H1 (cell line): ENCODE data around the gene KCNIP3. TPM values are rescaled to one million over a fixed set of nuclear protein-coding genes. Genes with fewer than 3 reads are reported as not detected.

ENCODE experiments used
- CTCF ChIA-PET: fragments of 300-600 bp; sonication (Branson Sonifier 250); formaldehyde crosslinking; loops from one replicate; lab custom pipeline; 2021; ENCODE audit not compliant: partially characterized antibody; lab: Charles Lee
- POLR2A ChIA-PET: fragments of 300-600 bp; sonication (Branson Sonifier 250); formaldehyde crosslinking; loops from one replicate; lab custom pipeline; 2021; ENCODE audit warnings: inconsistent platforms; ENCODE audit not compliant: partially characterized antibody; lab: Charles Lee
- DNase-seq, 2 experiments: peaks; one replicate each; pipeline versions ENCODE4 v3.0.0 to v3.0.0-alpha.2; 2010 to 2022; ENCODE audit warnings: low spot score in 2 of 2, low read depth in 1 of 2, mixed read lengths in 1 of 2
- FAIRE-seq: peaks from 2 replicates; lab custom pipeline; 2011; peaks lifted over from hg19 to GRCh38; lab: Jason Lieb, UNC
- H2AFZ ChIP-seq: 2 replicates; pipeline ENCODE4 v1.8.1; 2012; ENCODE audit warnings: low read length, inconsistent platforms
- H2AK5ac ChIP-seq: 2 replicates; pipeline ENCODE4 v1.6.1; 2013; ENCODE audit warnings: low read depth, low read length
- H2BK120ac ChIP-seq: replicated peaks from 2 replicates; pipeline ENCODE3; 2013; ENCODE audit warnings: low read depth, low read length, inconsistent platforms
- H2BK12ac ChIP-seq: 2 replicates; pipeline ENCODE4 v1.6.1; 2013; ENCODE audit warnings: low read depth, low read length
- H2BK15ac ChIP-seq: 2 replicates; pipeline ENCODE4 v1.6.1; 2013; ENCODE audit warnings: low read length
- H2BK20ac ChIP-seq: 2 replicates; pipeline ENCODE4 v1.6.1; 2013; ENCODE audit warnings: low read length
- H2BK5ac ChIP-seq: 2 replicates; pipeline ENCODE4 v1.6.1; 2013; ENCODE audit warnings: low read depth, low read length
- H3K14ac ChIP-seq: 2 replicates; pipeline ENCODE4 v1.6.1; 2013; ENCODE audit warnings: inconsistent platforms; ENCODE audit not compliant: insufficient read length
- H3K18ac ChIP-seq: 2 replicates; pipeline ENCODE4 v1.6.1; 2013; ENCODE audit warnings: low read length; ENCODE audit errors: extremely low read depth
- H3K23ac ChIP-seq: 2 replicates; pipeline ENCODE4 v1.6.1; 2013; ENCODE audit warnings: inconsistent platforms; ENCODE audit not compliant: insufficient read length
- H3K23me2 ChIP-seq: 2 replicates; pipeline ENCODE4 v1.6.1; 2013; ENCODE audit warnings: low read depth, low read length
- H3K27ac ChIP-seq: 2 replicates; pipeline ENCODE4 v1.6.1; 2011; ENCODE audit warnings: low read depth, low read length, inconsistent platforms
- H3K27me3 ChIP-seq, 4 experiments: replicated peaks in 1 of 4; 1 replicate in 1 of 4; 2 replicates in 3 of 4; pipeline versions ENCODE4 v1.6.1 to v1.8.1; 2011 to 2013; ENCODE audit warnings: low read length in 3 of 4, mild to moderate bottlenecking in 3 of 4, inconsistent platforms in 2 of 4, mixed read lengths in 2 of 4, moderate library complexity in 1 of 4; ENCODE audit not compliant: control insufficient read depth in 3 of 4, insufficient read depth in 3 of 4; ENCODE audit errors: extremely low read depth in 1 of 4
- H3K36me3 ChIP-seq, 4 experiments: 2 replicates each; pipeline versions ENCODE4 v1.6.1 to v1.8.1; 2011 to 2013; ENCODE audit warnings: mild to moderate bottlenecking in 4 of 4, low read length in 3 of 4, moderate library complexity in 2 of 4, control low read depth in 1 of 4, inconsistent platforms in 1 of 4; ENCODE audit not compliant: insufficient read depth in 4 of 4, control insufficient read depth in 2 of 4
- H3K4ac ChIP-seq: replicated peaks from 2 replicates; pipeline ENCODE3; 2013; ENCODE audit warnings: low read length, low read depth, mixed read lengths, inconsistent platforms; ENCODE audit not compliant: insufficient read length
- H3K4me1 ChIP-seq, 4 experiments: replicated peaks in 1 of 4; 1 replicate in 1 of 4; 2 replicates in 3 of 4; pipeline versions ENCODE4 v1.6.1 to v1.8.1; 2011 to 2013; ENCODE audit warnings: low read length in 3 of 4, inconsistent platforms in 2 of 4, mixed read lengths in 1 of 4; ENCODE audit not compliant: insufficient read depth in 4 of 4, control insufficient read depth in 3 of 4
- H3K4me2 ChIP-seq, 2 experiments: 2 replicates each; pipeline versions ENCODE4 v1.6.1 to v1.8.1; 2011 to 2013; ENCODE audit warnings: low read depth in 2 of 2, low read length in 2 of 2, control low read depth in 1 of 2, inconsistent platforms in 1 of 2, mild to moderate bottlenecking in 1 of 2; ENCODE audit not compliant: insufficient read depth in 1 of 2
- H3K4me3 ChIP-seq, 4 experiments: fragments of 200-600, 300-600 bp in 1 of 4; sonication (generic), shearing (Covaris generic), sonication (Bioruptor Twin) in 1 of 4; 2 replicates each; pipeline versions ENCODE4 v1.5.1 to v1.8.1; 2011 to 2016; ENCODE audit warnings: low read length in 4 of 4, low read depth in 3 of 4, control low read depth in 2 of 4, inconsistent platforms in 2 of 4, mild to moderate bottlenecking in 2 of 4, mixed read lengths in 1 of 4, moderate library complexity in 1 of 4; ENCODE audit not compliant: insufficient read depth in 2 of 4; ENCODE audit errors: extremely low read depth in 1 of 4
- H3K56ac ChIP-seq: replicated peaks from 2 replicates; pipeline ENCODE3; 2013; ENCODE audit warnings: low read depth, mild to moderate bottlenecking, mixed read lengths, low read length, inconsistent platforms; ENCODE audit not compliant: insufficient read length
- H3K79me1 ChIP-seq: 2 replicates; pipeline ENCODE4 v1.6.1; 2013; ENCODE audit warnings: low read depth, low read length, control low read depth
- H3K79me2 ChIP-seq, 2 experiments: 2 replicates each; pipeline versions ENCODE4 v1.6.1 to v1.8.1; 2012 to 2013; ENCODE audit warnings: low read length in 2 of 2, mild to moderate bottlenecking in 2 of 2, inconsistent platforms in 1 of 2; ENCODE audit not compliant: insufficient read depth in 2 of 2, control insufficient read depth in 1 of 2
- H3K9ac ChIP-seq, 4 experiments: replicated peaks in 1 of 4; 1 replicate in 1 of 4; 2 replicates in 3 of 4; pipeline versions ENCODE4 v1.6.1 to v1.8.1; 2011 to 2013; ENCODE audit warnings: low read depth in 3 of 4, low read length in 3 of 4, control low read depth in 2 of 4, mild to moderate bottlenecking in 2 of 4, moderate library complexity in 2 of 4, inconsistent platforms in 1 of 4; ENCODE audit errors: extremely low read depth in 1 of 4
- H3K9me3 ChIP-seq, 2 experiments: 2 replicates each; pipeline versions ENCODE4 v1.6.1 to v1.8.1; 2012 to 2013; ENCODE audit warnings: mild to moderate bottlenecking in 2 of 2, moderate library complexity in 2 of 2, control low read depth in 1 of 2, inconsistent platforms in 1 of 2, low read depth in 1 of 2, low read length in 1 of 2, mixed read lengths in 1 of 2; ENCODE audit not compliant: insufficient read depth in 2 of 2
- H4K20me1 ChIP-seq, 2 experiments: replicated peaks in 1 of 2; 2 replicates each; pipeline versions ENCODE3 to v1.8.1; 2011 to 2013; ENCODE audit warnings: inconsistent platforms in 2 of 2, low read length in 2 of 2, mild to moderate bottlenecking in 1 of 2; ENCODE audit not compliant: insufficient read depth in 2 of 2, control insufficient read depth in 1 of 2
- H4K5ac ChIP-seq: 2 replicates; pipeline ENCODE4 v1.6.1; 2013; ENCODE audit warnings: low read length, low read depth, mixed read lengths, inconsistent platforms; ENCODE audit not compliant: insufficient read length
- H4K8ac ChIP-seq: 2 replicates; pipeline ENCODE4 v1.8.0; 2013; ENCODE audit warnings: mild to moderate bottlenecking, moderate library complexity, low read length, inconsistent platforms; ENCODE audit not compliant: insufficient read depth; ENCODE audit errors: extremely low read depth
- H4K91ac ChIP-seq: replicated peaks from 2 replicates; pipeline ENCODE3; 2013; ENCODE audit warnings: low read length, mixed read lengths, inconsistent platforms; ENCODE audit not compliant: insufficient read length
- HDAC2 ChIP-seq, 2 experiments: fragments of 300-600 bp in 1 of 2; sonication (generic) in 1 of 2; IDR thresholded peaks; 2 replicates each; pipeline ENCODE4 v1.6.1; 2011 to 2012; ENCODE audit warnings: low read depth in 2 of 2, low read length in 2 of 2, mild to moderate bottlenecking in 2 of 2, moderate library complexity in 2 of 2, borderline replicate concordance in 1 of 2, inconsistent platforms in 1 of 2
- HDAC6 ChIP-seq: IDR thresholded peaks from one replicate; pipeline ENCODE4 v1.7.1; 2012; ENCODE audit warnings: low read depth, mild to moderate bottlenecking, inconsistent platforms, low read length, moderate library complexity
- KDM4A ChIP-seq: IDR thresholded peaks from one replicate; pipeline ENCODE4 v1.7.1; 2012; ENCODE audit warnings: low read depth, mild to moderate bottlenecking, moderate library complexity, low read length, inconsistent platforms; ENCODE audit not compliant: severe bottlenecking
- MAFK ChIP-seq: IDR thresholded peaks from 2 replicates; pipeline ENCODE4 v1.6.1; 2012; ENCODE audit warnings: low read depth, mild to moderate bottlenecking, improper control_type of control experiment, low read length
- POLR2AphosphoS5 ChIP-seq: IDR thresholded peaks from 2 replicates; pipeline ENCODE4 v1.6.1; 2011; ENCODE audit warnings: low read depth, low read length
- RXRA ChIP-seq: IDR thresholded peaks from 2 replicates; pipeline ENCODE4 v1.6.1; 2011; ENCODE audit warnings: low read depth, mild to moderate bottlenecking, low read length, moderate library complexity; ENCODE audit not compliant: insufficient read depth
- SP4 ChIP-seq: IDR thresholded peaks from 2 replicates; pipeline ENCODE4 v1.6.1; 2012; ENCODE audit warnings: low read length, inconsistent platforms
- SUZ12 ChIP-seq: fragments of 200-600 bp; sonication (generic); IDR thresholded peaks from 2 replicates; pipeline ENCODE4 v1.6.1; 2012; ENCODE audit warnings: mild to moderate bottlenecking, inconsistent platforms, low read length, moderate library complexity, mixed read lengths
- TEAD4 ChIP-seq: IDR thresholded peaks from 2 replicates; pipeline ENCODE4 v1.6.1; 2012; ENCODE audit warnings: low read depth, low read length, inconsistent platforms, mixed read lengths
- WGBS, 2 experiments: shearing (Covaris generic) in 1 of 2; methylation state at CpG; one replicate each; pipeline versions ENCODE4 v1.1.6 to v1.1.7; 2013 to 2015; ENCODE audit warnings: low lambda C conversion rate in 2 of 2, mixed read lengths in 2 of 2, inconsistent platforms in 1 of 2, low coverage in 1 of 2, missing lambda C conversion rate in 1 of 2; ENCODE audit not compliant: insufficient replicate concordance in 2 of 2, insufficient coverage in 1 of 2, insufficient read length in 1 of 2; ENCODE audit errors: extremely low coverage in 1 of 2, missing lambda C conversion rate in 1 of 2; 5-methylcytosine and 5-hydroxymethylcytosine counted together
- polyA plus RNA-seq, 7 experiments: library from polyadenylated mRNA; depleted of rRNA in 3 of 7; stranded (reverse) in 5 of 7; unstranded in 2 of 7; fragments of >200 nt in 5 of 7; fragments of 200-250 nt in 2 of 7; gene quantifications; 1 replicate in 5 of 7; 2 replicates in 1 of 7; 4 replicates in 1 of 7; pipeline versions ENCODE4 v1.2.1 to v1.2.3, GENCODE V29; 2011 to 2013; ENCODE audit warnings: missing spikeins in 2 of 7, mixed read lengths in 2 of 7
- total RNA-seq: library from RNA; stranded (reverse); fragmentation: NEBNext Ultra II Directional; extraction: Animal tissue kit (Norgen Biotek cat#: 25700); gene quantifications from 2 replicates; pipeline ENCODE4 v1.2.1, GENCODE V29; 2021

KCNIP3 gene
- total and polyA plus RNA-seq, 2 of the 8 experiments (the other 6 are each of a cell fraction or from before 2014, with no cell fraction given) = 0.33 to 1.9 TPM

DNA sequence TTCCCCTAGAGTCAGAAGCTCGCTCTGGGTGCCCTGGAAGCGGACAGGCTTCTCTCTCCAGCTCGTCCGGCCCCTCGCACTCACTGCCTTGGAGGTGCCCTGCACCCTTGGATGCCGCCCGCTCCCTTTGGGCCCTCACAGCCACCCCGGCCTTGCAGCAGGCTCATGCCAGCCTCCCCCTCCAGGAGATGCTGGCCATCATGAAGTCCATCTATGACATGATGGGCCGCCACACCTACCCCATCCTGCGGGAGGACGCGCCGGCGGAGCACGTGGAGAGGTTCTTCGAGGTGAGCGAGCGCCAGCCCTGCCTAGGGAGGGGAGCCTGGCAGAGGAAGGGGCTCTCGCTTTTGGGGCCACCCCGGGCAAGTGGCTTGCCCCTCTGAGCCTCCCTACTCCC lies 85.0 kb downstream of the KCNIP3 start:
- Histone ChIP-seq H3K18ac (no peak overlapping the region), H3K9ac (no peak overlapping the region), H2AFZ (no peak overlapping the region), H3K4me1 (peaks cover 0 to 2% (median 0%) of the 10 kb centered on the region in 4 experiments; a peak in 1 of 7 replicates), H3K9me3 (peaks cover 53 to 84% of the 10 kb centered on the region in 2 experiments), H4K5ac (no peak overlapping the region), H2BK5ac (no peak overlapping the region), H4K8ac (no peak overlapping the region), H3K79me1 (no peaks in the 10 kb centered on the region), H3K14ac (no peak overlapping the region), H2BK120ac (no peak overlapping the region), H3K36me3 (no peaks in the 10 kb centered on the region), H4K91ac (no peak overlapping the region), H3K56ac (no peak overlapping the region), H2BK15ac (no peak overlapping the region), H2BK20ac (no peak overlapping the region), H2AK5ac (no peak overlapping the region), H3K4ac (no peak overlapping the region), H3K4me2 (no peak overlapping the region), H3K23ac (no peak overlapping the region), H3K27me3 (no peaks in the 10 kb centered on the region; a peak in 1 of 7 replicates), H3K4me3 (no peak overlapping the region), H2BK12ac (no peak overlapping the region), H4K20me1 (no peaks in the 10 kb centered on the region), H3K23me2 (no peaks in the 10 kb centered on the region), H3K27ac (no peak overlapping the region), H3K79me2 (no peaks in the 10 kb centered on the region)
- DNase-seq (no peak), FAIRE-seq (no peak)
- TF ChIP-seq SP4 (no peak), MAFK (no peak), POLR2AphosphoS5 (no peak), RXRA (no peak), SUZ12 (no peak), HDAC2 (IDR thresholded peaks at IDR 0.05; ENCODE audit: borderline replicate concordance in 1 of 2, low read depth in 2 of 2, low read length in 2 of 2) (no peak), HDAC6 (no peak), KDM4A (no peak), TEAD4 (no peak)
- CTCF ChIA-PET = no interaction called here
- 83% methylated on average over 20 of the region's 20 CpGs; no CpG with 5 or more reads in 1 of the 2 experiments for WGBS, 2 experiments
- POLR2A ChIA-PET = no interaction called here
